Bronchus fibroblast of lung (primary cell): Measurements from ENCODE around the gene ZBTB22. TPM values are rescaled to one million over a fixed set of nuclear protein-coding genes. Genes with fewer than 3 reads are reported as not detected.

Experiments
- total RNA-seq: library from RNA; depleted of rRNA; stranded (reverse); fragments of >200 nt; gene quantifications from 2 replicates; pipeline ENCODE4 v1.2.3, GENCODE V29; 2015

The ZBTB22 gene
- 14.4 and 15.6 TPM in 2 replicates for total RNA-seq

GRCh38 chr6:33317669-33318425 is at the start of gene ZBTB22:
Gene ZBTB22 (minus strand): TSS chr6:33317744. CDS start chr6:33316916, 828 bp downstream.

GRCh38 chr6:33313709-33314514 is 3.6 kb downstream of the ZBTB22 start, which contains the start of gene TAPBP:
Gene TAPBP (minus strand): TSS chr6:33314078. CDS start chr6:33314041, 37 bp downstream.

GRCh38 chr6:33298773-33299236 is 18.7 kb downstream of the ZBTB22 start, which contains the start of gene RGL2:
Gene RGL2 (minus strand): TSS chr6:33298942. CDS start chr6:33298610, 332 bp downstream.

GRCh38 chr6:33288921-33289783 is 28.4 kb downstream of the ZBTB22 start, which contains the start of the genes PFDN6 and WDR46:
Gene PFDN6 (plus strand): TSS chr6:33289601. CDS start chr6:33289857, 256 bp downstream.
Gene WDR46 (minus strand): TSS chr6:33289239. CDS start chr6:33289170, 69 bp downstream.

GRCh38 chr6:33276864-33277662 is 40.5 kb downstream of the ZBTB22 start, which contains the start of gene B3GALT4:
Gene B3GALT4 (plus strand): TSS chr6:33277123. CDS start chr6:33277420, 297 bp downstream.

GRCh38 chr6:33271468-33272274 is 45.9 kb downstream of the ZBTB22 start, which contains the start of the genes RPS18 and VPS52:
Gene RPS18 (plus strand): TSS chr6:33272075. CDS start chr6:33272120, 45 bp downstream.
Gene VPS52 (minus strand): TSS chr6:33271876. CDS start chr6:33271675, 201 bp downstream.

Other genes with a start within 250 kb of the ZBTB22 start
- 0.50 TPM in 1 of 2 replicates, not detected in the other for gene HLA-DPA1, start 244.1 kb downstream of the ZBTB22 start, total RNA-seq
- 4.0 TPM in 1 of 2 replicates, not detected in the other for gene HLA-DPB1, start 241.8 kb downstream of the ZBTB22 start, total RNA-seq
- gene COL11A2, start 125.3 kb downstream of the ZBTB22 start, total RNA-seq: 0.15 and 1.2 TPM in 2 replicates
- 22.2 and 23.2 TPM in 2 replicates for gene RXRB, start 117.1 kb downstream of the ZBTB22 start, total RNA-seq
- 126 and 133 TPM in 2 replicates for gene SLC39A7, start 116.9 kb downstream of the ZBTB22 start, total RNA-seq
- gene HSD17B8, start 113.1 kb downstream of the ZBTB22 start, total RNA-seq: 10.7 and 11.1 TPM in 2 replicates
- 12.9 and 13.2 TPM in 2 replicates for gene RING1, start 109.2 kb downstream of the ZBTB22 start, total RNA-seq
- 29.3 and 29.9 TPM in 2 replicates for gene VPS52, start 45.9 kb downstream of the ZBTB22 start, total RNA-seq
- 4,367 and 4,951 TPM in 2 replicates for gene RPS18, start 45.7 kb downstream of the ZBTB22 start, total RNA-seq
- 4.4 and 4.9 TPM in 2 replicates for gene B3GALT4, start 40.6 kb downstream of the ZBTB22 start, total RNA-seq
- gene WDR46, start 28.5 kb downstream of the ZBTB22 start, total RNA-seq: 74.8 and 75.7 TPM in 2 replicates
- gene PFDN6, start 28.1 kb downstream of the ZBTB22 start, total RNA-seq: 87.8 and 95.1 TPM in 2 replicates
- 25.7 and 26.8 TPM in 2 replicates for gene RGL2, start 18.8 kb downstream of the ZBTB22 start, total RNA-seq
- gene TAPBP, start 3.7 kb downstream of the ZBTB22 start, total RNA-seq: 61.8 and 65.1 TPM in 2 replicates
- gene DAXX, start 5.2 kb upstream of the ZBTB22 start, total RNA-seq: 47.9 and 56.7 TPM in 2 replicates
- 75.8 and 81.9 TPM in 2 replicates for gene KIFC1, start 74.1 kb upstream of the ZBTB22 start, total RNA-seq
- gene PHF1, start 93.3 kb upstream of the ZBTB22 start, total RNA-seq: 24.1 and 29.6 TPM in 2 replicates
- 317 and 380 TPM in 2 replicates for gene CUTA, start 100.4 kb upstream of the ZBTB22 start, total RNA-seq
- gene SYNGAP1, start 102.3 kb upstream of the ZBTB22 start, total RNA-seq: 3.4 and 4.8 TPM in 2 replicates
- gene ZBTB9, start 136.8 kb upstream of the ZBTB22 start, total RNA-seq: 3.7 TPM in 2 replicates